GDM1 (cell line): Measurements from ENCODE around the gene IRF6.

ENCODE experiments used
- DNase-seq: peaks from one replicate; lab custom pipeline; 2025; lab: John Stamatoyannopoulos, UW

IRF6 gene

GRCh38 chr1:209759829-209760359, 46.0 kb downstream of the IRF6 start:
- no peak for DNase-seq

- peak; percentile 1 for DNase-seq
Measured at GRCh38 chr1:209758400-209758799, 47.5 kb downstream of the IRF6 start.

- DNase-seq = peak; percentile 57
Measured at GRCh38 chr1:209756615-209757445, 49.1 kb downstream of the IRF6 start.

- peak; percentile 91 for DNase-seq
Measured at GRCh38 chr1:209755926-209756614, 49.9 kb downstream of the IRF6 start, which contains the start of gene TRAF3IP3. TRAF3IP3 (plus strand) TSS chr1:209756053; CDS start chr1:209760040, 3,987 bp downstream.

GRCh38 chr1:209755256-209755655, 50.7 kb downstream of the IRF6 start:
- DNase-seq = no peak

GRCh38 chr1:209752890-209753289, 53.1 kb downstream of the IRF6 start:
- no peak for DNase-seq

- no peak for DNase-seq
Measured at GRCh38 chr1:209751627-209752231, 54.2 kb downstream of the IRF6 start.

GRCh38 chr1:209749670-209750323, 56.1 kb downstream of the IRF6 start:
- DNase-seq = no peak

GRCh38 chr1:209749205-209749604, 56.7 kb downstream of the IRF6 start:
- DNase-seq = no peak

GRCh38 chr1:209748620-209749019, 57.3 kb downstream of the IRF6 start:
- no peak for DNase-seq

GRCh38 chr1:209747580-209748262, 58.2 kb downstream of the IRF6 start:
- peak; percentile 28 for DNase-seq

GRCh38 chr1:209746451-209747165, 59.3 kb downstream of the IRF6 start:
- DNase-seq = no peak

- no peak for DNase-seq
Measured at GRCh38 chr1:209743145-209743482, 62.8 kb downstream of the IRF6 start.

GRCh38 chr1:209742409-209743144, 63.4 kb downstream of the IRF6 start:
- no peak for DNase-seq

GRCh38 chr1:209741889-209742288, 64.1 kb downstream of the IRF6 start:
- no peak for DNase-seq

GRCh38 chr1:209741193-209741592, 64.7 kb downstream of the IRF6 start:
- no peak for DNase-seq

- DNase-seq = no peak
Measured at GRCh38 chr1:209738270-209738669, 67.7 kb downstream of the IRF6 start.

GRCh38 chr1:209737118-209737505, 68.8 kb downstream of the IRF6 start:
- no peak for DNase-seq

- no peak for DNase-seq
Measured at GRCh38 chr1:209736490-209737117, 69.3 kb downstream of the IRF6 start.
